AG10803 (cell line): Measurements from ENCODE around the gene SPPL2B.

Experiments used
- DNase-seq: peaks from one replicate; pipeline ENCODE4 v3.0.0; 2010; ENCODE audit warnings: low read depth
- H3K4me3 ChIP-seq: 2 replicates; pipeline ENCODE4 v1.5.1; 2011; ENCODE audit warnings: mild to moderate bottlenecking, low read length, control low read depth
- CTCF ChIP-seq: conservative IDR thresholded peaks from 2 replicates; pipeline ENCODE4 v1.5.1; 2011; ENCODE audit warnings: mild to moderate bottlenecking, low read length, control low read depth, inconsistent platforms

Gene SPPL2B

GRCh38 chr19:2339644-2340310 lies 11.3 kb downstream of the SPPL2B start:
- no peak for TF ChIP-seq CTCF
- no peak for DNase-seq
- H3K4me3 ChIP-seq, result no peak overlapping the region

DNA sequence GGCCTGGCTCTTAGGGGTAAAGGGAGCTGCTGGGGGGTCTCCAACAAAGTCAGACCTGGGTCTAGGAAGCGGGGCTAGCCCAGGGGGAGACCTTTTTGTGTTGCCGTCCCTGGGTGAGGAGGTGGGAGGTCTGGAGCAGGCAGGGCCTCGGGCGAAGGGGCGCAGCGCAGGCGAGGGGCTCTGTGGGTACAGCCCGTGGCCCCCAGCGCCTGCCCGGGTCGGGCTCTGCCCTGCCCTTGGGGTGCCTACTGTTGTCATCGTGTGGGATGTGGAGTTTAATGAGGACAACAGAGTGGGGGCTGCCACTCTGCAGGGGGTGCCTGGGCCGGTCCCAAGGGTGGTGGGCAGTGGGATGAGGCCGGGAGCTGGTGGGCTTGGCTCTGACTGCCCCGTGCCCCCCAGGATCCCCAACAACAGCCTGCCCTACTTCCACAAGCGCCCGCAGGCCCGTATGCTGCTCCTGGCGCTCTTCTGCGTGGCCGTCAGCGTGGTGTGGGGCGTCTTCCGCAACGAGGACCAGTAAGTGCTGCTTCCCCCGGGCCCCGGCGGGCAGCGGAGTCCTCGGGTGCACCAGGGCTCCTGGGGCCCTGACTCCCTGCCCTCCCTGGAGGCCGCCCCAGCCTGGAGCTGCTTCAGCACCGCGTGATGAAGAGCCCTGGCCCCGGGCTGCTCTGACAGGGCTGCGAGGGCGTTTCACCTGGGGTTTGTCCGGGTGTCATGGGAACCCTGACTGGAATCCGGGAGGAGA lies 12.2 kb downstream of the SPPL2B start:
- H3K4me3 ChIP-seq, result no peak overlapping the region
- no peak for TF ChIP-seq CTCF
- no peak for DNase-seq

GRCh38 chr19:2341244-2341751 lies 12.8 kb downstream of the SPPL2B start:
- DNase-seq, result no peak
- H3K4me3 ChIP-seq, result no peak overlapping the region
- TF ChIP-seq CTCF, result no peak

DNA sequence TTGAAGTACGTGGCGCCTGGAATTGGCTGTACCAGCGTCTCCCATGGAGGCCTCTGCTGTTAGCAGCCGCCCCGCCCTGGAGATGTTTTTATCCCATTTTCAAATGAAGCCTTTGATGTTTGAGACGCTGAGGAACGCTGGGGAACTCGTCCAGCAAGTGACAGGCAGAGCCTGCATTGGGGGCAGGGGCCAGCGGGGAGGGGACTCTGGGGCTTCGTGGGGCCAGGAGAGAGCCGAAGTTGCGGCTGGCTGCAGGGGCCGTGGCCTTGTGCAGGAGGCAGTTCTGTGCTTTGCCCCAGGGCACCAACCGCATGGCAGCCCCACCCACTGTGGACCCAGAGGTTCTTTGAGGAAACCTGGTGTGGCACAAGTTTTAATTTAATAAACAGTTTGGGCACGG lies 13.5 kb downstream of the SPPL2B start:
- DNase-seq, result no peak
- no peak overlapping the region for H3K4me3 ChIP-seq
- TF ChIP-seq CTCF, result no peak

GRCh38 chr19:2342656-2343288 lies 14.3 kb downstream of the SPPL2B start:
- no peak for TF ChIP-seq CTCF
- no peak for DNase-seq
- no peak overlapping the region for H3K4me3 ChIP-seq

DNA sequence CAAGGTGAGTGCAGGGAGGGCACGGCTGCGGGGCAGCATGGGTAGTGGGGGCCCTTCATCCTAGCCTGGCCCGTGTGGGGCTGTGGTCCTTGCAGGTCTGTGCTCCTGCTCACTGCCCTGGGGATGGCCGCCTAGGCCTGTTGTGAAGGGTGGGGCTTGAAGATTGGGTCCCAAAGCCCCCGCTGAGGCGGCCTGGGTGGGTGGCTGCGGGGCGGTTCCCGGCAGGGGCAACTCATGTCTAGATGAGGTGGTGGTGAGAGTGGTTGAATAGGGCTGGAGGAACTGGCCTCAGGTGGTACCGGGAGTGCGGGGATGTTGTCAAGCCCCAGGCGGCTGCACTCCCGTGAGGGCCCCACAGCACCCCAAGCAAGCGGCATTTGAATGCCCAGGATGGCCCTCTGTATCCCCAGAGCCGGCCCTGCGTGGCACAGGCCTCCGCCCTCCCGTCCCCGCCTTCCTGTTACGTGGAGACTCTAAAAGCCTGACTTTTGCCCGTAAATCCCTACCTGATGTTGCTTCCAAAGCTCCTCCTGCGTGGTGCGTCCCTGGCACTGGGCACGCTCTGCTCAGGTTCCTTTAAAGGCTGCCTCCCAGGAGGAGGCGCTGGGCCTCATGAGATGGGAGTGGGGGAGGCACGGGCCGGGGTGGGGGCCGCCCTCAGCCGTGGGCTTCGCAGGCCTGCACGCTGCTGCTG lies 15.0 kb downstream of the SPPL2B start:
- H3K4me3 ChIP-seq, result no peak overlapping the region
- no peak for TF ChIP-seq CTCF
- DNase-seq, result no peak
